Pancreas (tissue), 10 donors: ENCODE data around the gene TUBB. TPM values are rescaled to one million over a fixed set of nuclear protein-coding genes. Genes with fewer than 3 reads are reported as not detected.
"Not testable (repeated sequence)": the region's sequence is repeated elsewhere in the genome, so short reads cannot be mapped to it uniquely, and the experiment has no call there.

Experiments
- ATAC-seq, 4 donors: fragments of 200-7000 bp; cut with Tn5 transposase; one replicate each; pipeline versions ENCODE4 v1.8.0 to v1.9.1; 2020; ENCODE audit warnings: mild to moderate bottlenecking in 4 of 4, moderate library complexity in 4 of 4
- DNase-seq, 6 donors: peaks; one replicate each; pipeline ENCODE4 v3.0.0-alpha.2; 2020
- FAIRE-seq: peaks from 2 replicates; lab custom pipeline; 2012; peaks lifted over from hg19 to GRCh38; lab: Jason Lieb, UNC
- H3K27ac ChIP-seq, 4 donors: fragments of 200-600 bp; sonication (generic); 1 replicate in 3 of 4; 2 replicates in 1 of 4; pipeline versions ENCODE4 v1.5.0 to v1.8.0; 2020
- H3K27me3 ChIP-seq, 4 donors: fragments of 200-600 bp; one replicate each; pipeline ENCODE4 v1.8.0; 2021
- H3K36me3 ChIP-seq, 3 donors: fragments of 200-600 bp; sonication (generic) in 1 of 3; one replicate each; pipeline versions ENCODE4 v1.5.0 to v1.8.0; 2020 to 2021
- H3K4me1 ChIP-seq, 3 donors: fragments of 200-600 bp; one replicate each; pipeline ENCODE4 v1.8.0; 2021
- H3K4me3 ChIP-seq, 4 donors: fragments of 200-600 bp; sonication (generic) in 2 of 4; one replicate each; pipeline versions ENCODE4 v1.5.0 to v1.8.0; 2020 to 2021
- H3K9me3 ChIP-seq, 4 donors: fragments of 200-600 bp; one replicate each; pipeline ENCODE4 v1.8.0; 2021
- CTCF ChIP-seq, 4 donors: fragments of 200-600 bp; sonication (generic) in 3 of 4; IDR thresholded peaks; one replicate each; pipeline versions ENCODE4 v1.5.0 to v1.8.0; 2021; ENCODE audit warnings: antibody characterized with exemption in 4 of 4
- WGBS, 2 donors: extraction: QIAGEN DNeasy Blood & Tissue Kit; methylation state at CpG; one replicate each; pipeline ENCODE4 v1.1.7; 2013; 5-methylcytosine and 5-hydroxymethylcytosine counted together
- intact Hi-C, 3 donors: fragments of 100-400 bp; cut with DNase I; formaldehyde crosslinking; loops; one replicate each; pipeline versions ENCODE4 v1.11.1 to v1.14.2; 2022
- polyA plus RNA-seq, 2 donors: library from polyadenylated mRNA; stranded (reverse); fragments of 200-250 nt; gene quantifications; one replicate each; pipeline ENCODE4 v1.2.3, GENCODE V29; 2013
- total RNA-seq, 6 donors: library from RNA; stranded (reverse); fragmentation: NEBNext Ultra II Directional in 4 of 6; extraction: Animal tissue kit (Norgen Biotek cat#: 25700) in 4 of 6; gene quantifications; one replicate each; pipeline versions ENCODE4 v1.2.1 to v1.2.4, GENCODE V29; 2021 to 2023
- donor health status: healthy with polysubstance abuse.
- donor health status: DM: no; HTN: no; CAD: no; lungs with moderate emphysema.
- donor health status: DM: no; HTN: no; CAD: no.
- donor health status: control.
- donor health status: control.
- donor health status: Bipolar disorder and iron deficiency.
- donor health status: DM: yes; HTN: yes; CAD: no.
- donor health status: DM: no; HTN: no; CAD: no.
- donor health status: DM: no; HTN: no; CAD: no.
- donor health status: DM: yes; HTN: yes; CAD: no.

Gene TUBB
- total and polyA plus RNA-seq, 8 donors: 66.1 to 171 (median 106) TPM

GRCh38 chr6:30763155-30763617 is 43.0 kb downstream of the TUBB start:
- DNase-seq (no peak), FAIRE-seq (no peak), ATAC-seq (no peak)
- no peaks in the 10 kb centered on the region for H3K36me3 ChIP-seq
- H3K27ac ChIP-seq: peak overlapping the region; percentile 69 to 88 (median 84)
- TF ChIP-seq CTCF (IDR thresholded peaks at IDR 0.05): no peak
- intact Hi-C loops: no loop called here
- no peak overlapping the region for H3K4me3 ChIP-seq
- 72 to 87% methylated on average over 1 of the region's 1 CpG for WGBS, 2 donors
- H3K27me3 ChIP-seq: no peaks in the 10 kb centered on the region
- no peaks in the 10 kb centered on the region for H3K9me3 ChIP-seq
- peaks cover 10 to 28% (median 14%) of the 10 kb centered on the region in 3 donors for H3K4me1 ChIP-seq

GRCh38 chr6:30763618-30764489 is 43.7 kb downstream of the TUBB start:
- H3K27ac ChIP-seq: peak overlapping the region; percentile 69 to 88 (median 84)
- no peak for FAIRE-seq
- peak in 2 of 6 donors; percentile 50 to 57 for DNase-seq

GRCh38 chr6:30764490-30765043 is 44.4 kb downstream of the TUBB start:
- 40 to 41% methylated on average over 13 of the region's 13 CpGs for WGBS, 2 donors
- FAIRE-seq, H3K9me3 ChIP-seq, DNase-seq, H3K27me3 ChIP-seq, intact Hi-C loops, ATAC-seq, H3K4me3 ChIP-seq, H3K36me3 ChIP-seq: not testable (repeated sequence)
- Histone ChIP-seq H3K4me1 (peaks cover 10 to 33% (median 14%) of the 10 kb centered on the region in 3 donors), H3K27ac (peak overlapping the region; percentile 38 to 88 (median 78))

More at GRCh38 chr6:30763618-30764489, 43.7 kb downstream of the TUBB start:
- TF ChIP-seq CTCF (IDR thresholded peaks at IDR 0.05): no peak
- intact Hi-C loops: no loop called here
- 36 to 38% methylated on average over 8 of the region's 8 CpGs for WGBS, 2 donors
- peaks cover 10 to 28% (median 14%) of the 10 kb centered on the region in 3 donors for H3K4me1 ChIP-seq
- peak; percentile 78 to 88 (median 82) for ATAC-seq
- H3K36me3 ChIP-seq: no peaks in the 10 kb centered on the region
- H3K27me3 ChIP-seq: no peaks in the 10 kb centered on the region
- no peak overlapping the region for H3K4me3 ChIP-seq
- no peaks in the 10 kb centered on the region for H3K9me3 ChIP-seq

GRCh38 chr6:30765495-30765894 is 45.3 kb downstream of the TUBB start:
- intact Hi-C loops, H3K36me3 ChIP-seq, FAIRE-seq, DNase-seq, ATAC-seq, H3K9me3 ChIP-seq, H3K27me3 ChIP-seq, H3K4me3 ChIP-seq: not testable (repeated sequence)
- WGBS, 2 donors: 55 to 63% methylated on average over 1 of the region's 1 CpG
- H3K27ac ChIP-seq: peak overlapping the region in 3 of 4 donors; percentile 42 to 88 (median 87)
- H3K4me1 ChIP-seq: peaks cover 10 to 33% (median 14%) of the 10 kb centered on the region in 3 donors

- DNase-seq (peak in 1 of 6 donors; percentile 36), FAIRE-seq (no peak), ATAC-seq (peak in 1 of 4 donors; percentile 35)
- H3K36me3 ChIP-seq: no peaks in the 10 kb centered on the region
- peaks cover 10 to 33% (median 14%) of the 10 kb centered on the region in 3 donors for H3K4me1 ChIP-seq
- no peaks in the 10 kb centered on the region for H3K27me3 ChIP-seq
- peak overlapping the region in 2 of 4 donors; percentile 87 to 88 for H3K27ac ChIP-seq
- no peaks in the 10 kb centered on the region for H3K9me3 ChIP-seq
- H3K4me3 ChIP-seq: no peak overlapping the region
- intact Hi-C loops: no loop called here
- WGBS, 2 donors: 47 to 61% methylated on average over 6 of the region's 6 CpGs
- no peak for TF ChIP-seq CTCF (IDR thresholded peaks at IDR 0.05)
Measured at GRCh38 chr6:30766461-30767157, 46.5 kb downstream of the TUBB start.
